Muscle of leg (tissue), 11 donors: ENCODE measurements around the gene MTMR3. TPM values are rescaled to one million over a fixed set of nuclear protein-coding genes. Genes with fewer than 3 reads are reported as not detected.
"Not testable (repeated sequence)": the region's sequence is repeated elsewhere in the genome, so short reads cannot be mapped to it uniquely, and the experiment has no call there.

Experiments
- DNase-seq: peaks from one replicate; pipeline ENCODE4 v3.0.0; 2013
- H3K27ac ChIP-seq: one replicate; pipeline ENCODE4 v1.5.1; 2013; ENCODE audit warnings: mild to moderate bottlenecking, low read length, control low read depth
- H3K27me3 ChIP-seq: one replicate; pipeline ENCODE4 v1.6.1; 2013; ENCODE audit warnings: low read length; ENCODE audit not compliant: control insufficient read depth, insufficient read depth
- H3K36me3 ChIP-seq: one replicate; pipeline ENCODE4 v1.6.1; 2013; ENCODE audit warnings: low read length; ENCODE audit not compliant: control insufficient read depth, insufficient read depth
- H3K4me1 ChIP-seq: one replicate; pipeline ENCODE4 v1.6.1; 2013; ENCODE audit warnings: low read length; ENCODE audit not compliant: control insufficient read depth, insufficient read depth
- H3K4me3 ChIP-seq: one replicate; pipeline ENCODE4 v1.5.1; 2013; ENCODE audit warnings: low read length, control low read depth
- H3K9me3 ChIP-seq: replicated peaks from 2 replicates; pipeline ENCODE4 v1.6.1; 2013; ENCODE audit warnings: low read depth, low read length; ENCODE audit not compliant: control insufficient read depth
- WGBS: methylation state at CpG from one replicate; pipeline ENCODE4 v1.1.5; 2013; ENCODE audit warnings: missing lambda C conversion rate; ENCODE audit not compliant: insufficient coverage; 5-methylcytosine and 5-hydroxymethylcytosine counted together
- polyA plus RNA-seq, 8 donors: library from polyadenylated mRNA; unstranded; fragments of 120-200 nt; gene quantifications; one replicate each; pipeline versions ENCODE4 v1.2.1 to v1.2.3, GENCODE V29; 2013; ENCODE audit warnings: inconsistent platforms in 1 of 8, low replicate concordance in 1 of 8; ENCODE audit not compliant: insufficient read length in 8 of 8, insufficient read depth in 1 of 8
- total RNA-seq: library from RNA; stranded (reverse); fragments of 120-200 nt; gene quantifications from one replicate; pipeline ENCODE4 v1.2.4, GENCODE V29; 2013

MTMR3 gene
- total and polyA plus RNA-seq, 9 donors = 23.6 to 29.1 (median 25.7) TPM

DNA sequence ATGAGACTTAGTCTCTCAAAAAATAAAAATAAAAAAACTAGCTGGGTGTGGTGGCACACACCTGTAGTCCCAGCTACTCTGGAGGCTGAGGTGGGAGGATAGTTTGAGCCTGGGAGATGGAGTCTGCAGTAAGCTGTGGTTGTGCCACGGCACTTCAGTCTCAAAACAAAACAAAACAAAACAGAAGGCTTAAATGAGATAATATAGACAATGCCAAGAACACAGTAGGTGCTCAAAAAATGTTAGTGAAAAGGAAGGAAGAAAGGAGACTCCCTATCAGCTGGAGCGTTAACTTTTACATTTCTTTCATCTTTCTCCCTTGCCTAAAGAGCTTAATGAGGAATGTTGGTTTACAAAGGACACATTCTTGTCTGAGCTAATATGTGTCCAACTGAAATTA, 40.8 kb upstream of the MTMR3 start:
- DNase-seq = no peak
- Histone ChIP-seq H3K27me3 (no peaks in the 10 kb centered on the region), H3K9me3 (peaks cover 6% of the 10 kb centered on the region), H3K36me3 (no peaks in the 10 kb centered on the region), H3K27ac (no peak overlapping the region), H3K4me1 (peaks cover 8% of the 10 kb centered on the region), H3K4me3 (no peak overlapping the region)
- WGBS = no CpG with 5 or more reads among the region's 2 CpGs

DNA sequence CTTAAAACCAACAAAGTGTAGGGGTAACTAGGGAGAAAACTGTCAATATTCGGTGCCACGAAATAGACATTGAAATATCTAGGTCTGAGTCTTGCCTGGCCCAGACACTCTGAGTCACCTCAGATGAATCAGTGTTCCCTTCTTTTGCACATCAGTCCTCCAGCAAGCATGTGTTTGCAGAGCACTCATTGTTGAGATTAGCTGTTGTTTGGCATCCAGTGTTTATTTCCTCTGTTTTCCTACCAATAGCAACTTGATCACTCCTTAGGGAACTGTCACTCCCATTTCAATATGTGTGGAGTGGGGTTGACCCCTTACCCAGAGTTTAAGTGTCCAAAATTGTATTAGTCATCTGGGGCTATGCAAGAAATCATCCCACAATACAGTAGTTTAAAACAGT, 40.2 kb upstream of the MTMR3 start:
- Histone ChIP-seq H3K4me1 (peaks cover 3% of the 10 kb centered on the region), H3K36me3 (no peaks in the 10 kb centered on the region), H3K4me3 (no peak overlapping the region), H3K9me3 (peaks cover 6% of the 10 kb centered on the region), H3K27me3 (no peaks in the 10 kb centered on the region), H3K27ac (no peak overlapping the region)
- peak; percentile 90 for DNase-seq
- WGBS = no CpG with 5 or more reads among the region's 2 CpGs

- no CpG with 5 or more reads among the region's 2 CpGs for whole genome bisulfite sequencing
- peaks cover 2% of the 10 kb centered on the region for H3K27me3 ChIP-seq
- H3K4me1 ChIP-seq = no peaks in the 10 kb centered on the region
Measured at GRCh38 chr22:29846290-29846689, 36.7 kb upstream of the MTMR3 start.

DNA sequence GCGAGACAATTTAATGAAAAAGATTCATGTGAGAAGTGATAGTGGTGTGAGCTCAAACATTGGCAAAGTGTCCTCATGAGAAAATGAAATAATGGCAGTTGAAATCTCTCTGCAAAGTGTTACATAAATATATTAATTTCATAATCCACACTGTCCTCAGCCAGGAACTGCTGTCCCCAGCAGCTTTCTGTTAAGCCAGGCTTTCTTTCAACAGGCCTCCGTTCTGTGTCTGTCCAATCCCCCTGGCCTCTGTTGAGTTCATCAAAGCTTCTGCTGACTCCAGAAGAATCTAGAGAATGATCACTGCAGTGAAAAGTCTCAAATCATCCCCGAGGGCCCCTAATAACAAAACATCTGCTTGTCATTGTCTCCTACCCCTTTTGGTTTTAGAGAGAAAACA, 34.9 kb upstream of the MTMR3 start:
- H3K4me1 ChIP-seq = no peaks in the 10 kb centered on the region
- peaks cover 2% of the 10 kb centered on the region for H3K27me3 ChIP-seq
- no peaks in the 10 kb centered on the region for H3K36me3 ChIP-seq
- 9% methylated on average over 1 of the region's 3 CpGs for WGBS
- H3K27ac ChIP-seq = no peak overlapping the region
- no peak overlapping the region for H3K4me3 ChIP-seq
- peak; percentile 72 for DNase-seq
- peaks cover 6% of the 10 kb centered on the region for H3K9me3 ChIP-seq

More at GRCh38 chr22:29846290-29846689, 36.7 kb upstream of the MTMR3 start:
- Histone ChIP-seq H3K4me3 (no peak overlapping the region), H3K9me3 (peaks cover 6% of the 10 kb centered on the region), H3K27ac (no peak overlapping the region), H3K36me3 (no peaks in the 10 kb centered on the region)
- DNase-seq = no peak

DNA sequence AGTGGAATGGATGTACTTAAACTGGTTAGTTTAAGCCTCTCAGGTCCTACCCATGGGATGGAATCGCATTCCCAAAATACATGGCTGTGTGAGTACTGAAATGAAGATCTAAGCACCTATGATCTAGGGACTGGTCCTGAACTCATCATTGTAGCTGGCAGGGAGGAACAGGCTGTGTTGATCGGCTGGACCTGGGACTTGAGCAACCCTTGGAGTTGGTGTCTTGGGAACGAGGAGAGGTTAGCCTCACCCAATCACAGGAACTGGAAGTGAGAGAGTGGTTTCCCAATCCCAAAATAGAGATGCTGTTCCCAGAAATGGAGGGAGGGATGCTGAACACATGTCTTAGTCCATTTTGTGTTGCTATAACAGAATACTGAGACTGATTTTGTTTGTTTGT, 28.5 kb upstream of the MTMR3 start:
- no peaks in the 10 kb centered on the region for H3K36me3 ChIP-seq
- no peak for DNase-seq
- peaks cover 7% of the 10 kb centered on the region for H3K4me1 ChIP-seq
- H3K27ac ChIP-seq = no peak overlapping the region
- WGBS = 90% methylated on average over 2 of the region's 3 CpGs
- H3K4me3 ChIP-seq = no peak overlapping the region
- H3K9me3 ChIP-seq = no peaks in the 10 kb centered on the region
- H3K27me3 ChIP-seq = peaks cover 2% of the 10 kb centered on the region

- H3K4me3 ChIP-seq = no peak overlapping the region
- peaks cover 2% of the 10 kb centered on the region for H3K27me3 ChIP-seq
- H3K27ac ChIP-seq = peak overlapping the region; percentile 7
- H3K9me3 ChIP-seq = no peaks in the 10 kb centered on the region
- H3K4me1 ChIP-seq = peaks cover 7% of the 10 kb centered on the region
- WGBS = 49% methylated on average over 10 of the region's 10 CpGs
- H3K36me3 ChIP-seq = no peaks in the 10 kb centered on the region
- peak; percentile 46 for DNase-seq
Measured at GRCh38 chr22:29855611-29856181, 27.3 kb upstream of the MTMR3 start.

- no peak for DNase-seq
- Histone ChIP-seq H3K36me3 (no peaks in the 10 kb centered on the region), H3K4me1 (peaks cover 7% of the 10 kb centered on the region), H3K27ac (no peak overlapping the region), H3K27me3 (no peaks in the 10 kb centered on the region), H3K9me3 (no peaks in the 10 kb centered on the region), H3K4me3 (no peak overlapping the region)
- WGBS = 47% methylated on average over 2 of the region's 3 CpGs
Measured at GRCh38 chr22:29856496-29856895, 26.5 kb upstream of the MTMR3 start.

DNA sequence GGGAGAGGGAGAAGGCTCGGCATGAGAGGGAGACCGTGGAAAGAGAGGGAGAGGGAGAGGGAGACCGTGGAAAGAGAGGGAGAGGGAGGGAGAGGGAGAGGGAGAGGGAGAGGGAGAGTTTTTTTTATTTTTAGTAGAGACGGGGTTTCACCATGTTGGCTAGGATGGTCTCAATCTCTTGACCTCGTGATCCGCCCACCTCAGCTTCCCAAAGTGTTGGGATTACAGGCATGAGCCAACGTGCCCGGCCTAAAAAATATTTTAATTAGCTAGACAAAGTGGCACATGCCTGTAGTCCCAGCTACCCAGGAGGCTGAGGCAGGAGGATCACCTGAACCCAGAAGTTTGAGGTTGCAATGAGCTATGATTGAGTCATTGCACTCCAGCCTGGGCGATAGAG, 23.9 kb upstream of the MTMR3 start:
- not testable (repeated sequence) for H3K27me3 ChIP-seq, H3K27ac ChIP-seq, H3K9me3 ChIP-seq, H3K36me3 ChIP-seq, H3K4me3 ChIP-seq, DNase-seq, H3K4me1 ChIP-seq
- WGBS = 63% methylated on average over 7 of the region's 9 CpGs

- no peak overlapping the region for H3K4me3 ChIP-seq
- H3K27ac ChIP-seq = no peak overlapping the region
- peaks cover 7% of the 10 kb centered on the region for H3K4me1 ChIP-seq
- no peaks in the 10 kb centered on the region for H3K9me3 ChIP-seq
- H3K27me3 ChIP-seq = no peaks in the 10 kb centered on the region
- no peak for DNase-seq
- no peaks in the 10 kb centered on the region for H3K36me3 ChIP-seq
- no CpG with 5 or more reads among the region's 2 CpGs for WGBS
Measured at GRCh38 chr22:29860006-29860766, 22.8 kb upstream of the MTMR3 start.

DNA sequence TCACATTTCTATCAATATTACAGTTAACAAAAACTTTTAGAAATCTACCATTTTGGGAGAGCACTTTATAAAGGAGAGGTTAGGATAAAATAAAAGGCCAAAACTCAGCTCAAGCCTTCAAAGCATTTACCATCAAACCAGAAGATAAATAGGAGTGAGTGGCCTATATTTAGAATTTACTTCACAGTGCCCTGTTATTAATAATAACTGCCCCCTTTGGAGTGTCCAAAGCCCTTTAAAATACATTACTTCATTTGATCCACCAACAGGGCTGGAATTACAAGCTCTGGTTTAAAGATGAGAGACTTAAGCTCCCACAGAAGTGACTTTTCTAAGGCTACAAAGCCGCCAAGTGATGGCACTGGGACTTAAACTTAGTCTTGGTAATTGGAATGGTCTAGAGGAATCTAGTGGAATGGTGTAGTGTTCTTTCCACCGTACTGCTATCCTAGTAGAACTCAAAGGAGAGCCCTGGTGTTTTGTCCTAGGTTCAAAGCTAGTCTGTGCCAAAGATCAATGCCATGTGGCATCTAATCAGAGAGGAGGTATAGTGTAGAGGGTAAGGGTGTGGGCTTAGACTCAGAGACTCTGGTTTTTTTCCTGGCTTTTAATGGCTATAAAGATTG, 21.2 kb upstream of the MTMR3 start:
- no peaks in the 10 kb centered on the region for H3K27me3 ChIP-seq
- H3K9me3 ChIP-seq = no peaks in the 10 kb centered on the region
- no peaks in the 10 kb centered on the region for H3K4me1 ChIP-seq
- no peak overlapping the region for H3K27ac ChIP-seq
- WGBS = 85% methylated on average over 1 of the region's 2 CpGs
- no peaks in the 10 kb centered on the region for H3K36me3 ChIP-seq
- H3K4me3 ChIP-seq = no peak overlapping the region
- DNase-seq = no peak
